ENCODE measurements around the gene CITED1. TPM values are rescaled to one million over a fixed set of nuclear protein-coding genes. Genes with fewer than 3 reads are reported as not detected.

The CITED1 gene
- total and polyA plus RNA-seq, 2 donors (not counting 3 experiments of a cell fraction or from before 2014, with no cell fraction given): not detected

GRCh38 chrX:72314881-72315280 is 9.2 kb upstream of the CITED1 start:
- no peak overlapping the region for H3K27ac ChIP-seq (ENCODE audit: insufficient read depth, low read depth, low read length)
- H3K4me1 ChIP-seq (ENCODE audit: control insufficient read depth, extremely low read depth, insufficient read depth, low read length): no peaks in the 10 kb centered on the region
- no peak for FAIRE-seq
- ChIA-PET POLR2A (no interaction called here), CTCF (no interaction called here)
- no peaks in the 10 kb centered on the region for H3K36me3 ChIP-seq (ENCODE audit: control insufficient read depth in 2 of 2, extremely low read depth in 1 of 2, insufficient read depth in 2 of 2, low read length in 2 of 2)
- dilution Hi-C loops (cut with MboI; ENCODE audit: extremely low pct_ligation_motif_present, low sequenced_read_pairs): no loop called here
- H3K27me3 ChIP-seq (ENCODE audit: control insufficient read depth in 2 of 2, insufficient read depth in 2 of 2, low read length in 2 of 2): peaks cover 1 to 3% of the 10 kb centered on the region in 2 experiments
- intact Hi-C loops (cut with micrococcal nuclease): no loop called here
- H3K79me2 ChIP-seq (ENCODE audit: control insufficient read depth, insufficient read depth, low read length): no peaks in the 10 kb centered on the region
- no TSS peak for BruUV-seq (replicated peaks)
- no peak overlapping the region for H3K9ac ChIP-seq (replicated peaks; ENCODE audit: extremely low read depth, insufficient read depth, low read length)
- no peak overlapping the region for H2AFZ ChIP-seq (ENCODE audit: low read depth, low read length)
- no peak for TF ChIP-seq POLR2A (IDR thresholded peaks at IDR 0.05; ENCODE audit: low read depth, low read length)
- TF ChIP-seq, protein P1, sequence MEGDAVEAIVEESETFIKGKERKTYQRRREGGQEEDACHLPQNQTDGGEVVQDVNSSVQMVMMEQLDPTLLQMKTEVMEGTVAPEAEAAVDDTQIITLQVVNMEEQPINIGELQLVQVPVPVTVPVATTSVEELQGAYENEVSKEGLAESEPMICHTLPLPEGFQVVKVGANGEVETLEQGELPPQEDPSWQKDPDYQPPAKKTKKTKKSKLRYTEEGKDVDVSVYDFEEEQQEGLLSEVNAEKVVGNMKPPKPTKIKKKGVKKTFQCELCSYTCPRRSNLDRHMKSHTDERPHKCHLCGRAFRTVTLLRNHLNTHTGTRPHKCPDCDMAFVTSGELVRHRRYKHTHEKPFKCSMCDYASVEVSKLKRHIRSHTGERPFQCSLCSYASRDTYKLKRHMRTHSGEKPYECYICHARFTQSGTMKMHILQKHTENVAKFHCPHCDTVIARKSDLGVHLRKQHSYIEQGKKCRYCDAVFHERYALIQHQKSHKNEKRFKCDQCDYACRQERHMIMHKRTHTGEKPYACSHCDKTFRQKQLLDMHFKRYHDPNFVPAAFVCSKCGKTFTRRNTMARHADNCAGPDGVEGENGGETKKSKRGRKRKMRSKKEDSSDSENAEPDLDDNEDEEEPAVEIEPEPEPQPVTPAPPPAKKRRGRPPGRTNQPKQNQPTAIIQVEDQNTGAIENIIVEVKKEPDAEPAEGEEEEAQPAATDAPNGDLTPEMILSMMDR (IDR thresholded peaks at IDR 0.05; ENCODE audit: extremely low read depth in 1 of 2, insufficient read depth in 1 of 2, low read depth in 1 of 2, low read length in 2 of 2): no peak
- no peak for TF ChIP-seq GATA2 (IDR thresholded peaks at IDR 0.05; ENCODE audit: insufficient read depth, insufficient read length, low read depth, low read length)
- H3K9me3 ChIP-seq (replicated peaks; ENCODE audit: control insufficient read depth, insufficient read depth, low read length): no peaks in the 10 kb centered on the region
- H3K4me2 ChIP-seq (ENCODE audit: insufficient read depth, low read length): no peak overlapping the region
- DNase-seq (ENCODE audit: low read depth, low spot score): no peak
- no peaks in the 10 kb centered on the region for H3K9me1 ChIP-seq (replicated peaks; ENCODE audit: control insufficient read depth, extremely low read depth, insufficient read depth, low read length)
- H4K20me1 ChIP-seq (replicated peaks; ENCODE audit: control insufficient read depth, extremely low read depth, insufficient read depth, low read length): no peaks in the 10 kb centered on the region
- no peak overlapping the region for H3K4me3 ChIP-seq (replicated peaks in 1 of 3; ENCODE audit: insufficient read depth in 1 of 3, low read depth in 1 of 3, low read length in 3 of 3)

- Histone ChIP-seq H3K9me1 (replicated peaks; ENCODE audit: control insufficient read depth, extremely low read depth, insufficient read depth, low read length) (no peaks in the 10 kb centered on the region), H3K27me3 (ENCODE audit: control insufficient read depth in 2 of 2, insufficient read depth in 2 of 2, low read length in 2 of 2) (peaks cover 3 to 11% of the 10 kb centered on the region in 2 experiments), H3K9me3 (replicated peaks; ENCODE audit: control insufficient read depth, insufficient read depth, low read length) (no peaks in the 10 kb centered on the region), H3K36me3 (ENCODE audit: control insufficient read depth in 2 of 2, extremely low read depth in 1 of 2, insufficient read depth in 2 of 2, low read length in 2 of 2) (no peaks in the 10 kb centered on the region), H3K4me2 (ENCODE audit: insufficient read depth, low read length) (no peak overlapping the region), H3K4me3 (replicated peaks in 1 of 3; ENCODE audit: insufficient read depth in 1 of 3, low read depth in 1 of 3, low read length in 3 of 3) (no peak overlapping the region), H4K20me1 (replicated peaks; ENCODE audit: control insufficient read depth, extremely low read depth, insufficient read depth, low read length) (no peaks in the 10 kb centered on the region), H3K9ac (replicated peaks; ENCODE audit: extremely low read depth, insufficient read depth, low read length) (no peak overlapping the region), H3K27ac (ENCODE audit: insufficient read depth, low read depth, low read length) (no peak overlapping the region), H3K4me1 (ENCODE audit: control insufficient read depth, extremely low read depth, insufficient read depth, low read length) (peaks cover 3% of the 10 kb centered on the region), H2AFZ (ENCODE audit: low read depth, low read length) (no peak overlapping the region), H3K79me2 (ENCODE audit: control insufficient read depth, insufficient read depth, low read length) (no peaks in the 10 kb centered on the region)
- CTCF ChIA-PET: interaction anchor here (0.8 kb wide), 1 partner anchor 28 kb away, joined by 3 read pairs; no protein-coding TSS in a partner anchor
- no peak for FAIRE-seq
- intact Hi-C loops (cut with micrococcal nuclease) (no loop called here), dilution Hi-C loops (cut with MboI; ENCODE audit: extremely low pct_ligation_motif_present, low sequenced_read_pairs) (no loop called here)
- POLR2A ChIA-PET: no interaction called here
- TF ChIP-seq, protein P1 (IDR thresholded peaks at IDR 0.05; ENCODE audit: extremely low read depth in 1 of 2, insufficient read depth in 1 of 2, low read depth in 1 of 2, low read length in 2 of 2): no peak
- no peak for TF ChIP-seq FOS (IDR thresholded peaks at IDR 0.05; ENCODE audit: borderline replicate concordance, insufficient read depth, low read length)
- TF ChIP-seq POLR2A (IDR thresholded peaks at IDR 0.05; ENCODE audit: low read depth, low read length): no peak
- no peak for TF ChIP-seq MYC (IDR thresholded peaks at IDR 0.05; ENCODE audit: low read depth, low read length)
- TF ChIP-seq GATA2 (IDR thresholded peaks at IDR 0.05; ENCODE audit: insufficient read depth, insufficient read length, low read depth, low read length): no peak
- TF ChIP-seq JUN (IDR thresholded peaks at IDR 0.05; ENCODE audit: borderline replicate concordance, insufficient read depth, insufficient read length, low read depth): no peak
- no peak for TF ChIP-seq EZH2 (IDR thresholded peaks at IDR 0.05; ENCODE audit: borderline replicate concordance, low read depth, low read length, severe bottlenecking)
- no peak for TF ChIP-seq POLR2AphosphoS5 (IDR thresholded peaks at IDR 0.05; ENCODE audit: insufficient read depth, low read depth, low read length)
- no peak for TF ChIP-seq MAX (IDR thresholded peaks at IDR 0.05; ENCODE audit: insufficient read depth, insufficient read length)
- BruUV-seq (replicated peaks): no TSS peak
- no peak for DNase-seq (ENCODE audit: low read depth, low spot score)
These were observed 8.3 kb upstream of the CITED1 start for GRCh38 chrX:72313707-72314641.
